ENCODE measurements around the gene LDHAL6A.
"Not testable (repeated sequence)": the region's sequence is repeated elsewhere in the genome, so short reads cannot be mapped to it uniquely, and the experiment has no call there.

The LDHAL6A gene

GRCh38 chr11:18455686-18456372, at the start of gene LDHAL6A:
Gene LDHAL6A (plus strand): TSS chr11:18455856. CDS start chr11:18456681, 825 bp downstream.
- DNase-seq = no peak

DNA sequence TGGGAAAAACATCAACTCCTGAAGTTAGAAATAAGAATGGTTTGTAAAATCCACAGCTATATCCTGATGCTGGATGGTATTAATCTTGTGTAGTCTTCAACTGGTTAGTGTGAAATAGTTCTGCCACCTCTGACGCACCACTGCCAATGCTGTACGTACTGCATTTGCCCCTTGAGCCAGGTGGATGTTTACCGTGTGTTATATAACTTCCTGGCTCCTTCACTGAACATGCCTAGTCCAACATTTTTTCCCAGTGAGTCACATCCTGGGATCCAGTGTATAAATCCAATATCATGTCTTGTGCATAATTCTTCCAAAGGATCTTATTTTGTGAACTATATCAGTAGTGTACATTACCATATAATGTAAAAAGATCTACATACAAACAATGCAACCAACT, 48.3 kb upstream of the LDHAL6A start:
- DNase-seq = not testable (repeated sequence)

GRCh38 chr11:18408558-18409291, 46.9 kb upstream of the LDHAL6A start:
- DNase-seq = no peak

DNA sequence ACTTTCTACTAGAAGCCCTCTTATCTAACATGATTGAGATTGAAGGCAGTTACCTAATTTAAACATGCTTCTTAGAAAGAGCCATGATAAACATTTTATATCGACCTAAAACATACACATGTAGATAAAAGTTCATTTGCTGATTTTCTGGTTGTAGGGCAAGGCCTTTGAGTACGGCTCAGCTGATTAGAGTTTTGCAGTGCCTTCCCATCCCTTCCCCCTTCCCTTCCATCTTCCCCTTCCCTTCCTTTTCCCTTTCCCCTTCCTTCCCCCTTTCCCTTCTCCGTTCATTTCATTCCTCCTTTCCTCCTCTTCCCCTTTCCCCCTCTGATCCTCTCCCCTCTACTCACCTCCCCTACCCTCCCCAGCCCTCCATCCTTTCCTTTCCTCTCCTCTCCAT, 39.2 kb upstream of the LDHAL6A start:
- DNase-seq = no peak

GRCh38 chr11:18419040-18419439, 36.6 kb upstream of the LDHAL6A start:
- no peak for DNase-seq

GRCh38 chr11:18420067-18420466, 35.6 kb upstream of the LDHAL6A start:
- DNase-seq = no peak

- DNase-seq = no peak
Measured at GRCh38 chr11:18427240-18427639, 28.4 kb upstream of the LDHAL6A start.

GRCh38 chr11:18429332-18429731, 26.3 kb upstream of the LDHAL6A start:
- DNase-seq = no peak

DNA sequence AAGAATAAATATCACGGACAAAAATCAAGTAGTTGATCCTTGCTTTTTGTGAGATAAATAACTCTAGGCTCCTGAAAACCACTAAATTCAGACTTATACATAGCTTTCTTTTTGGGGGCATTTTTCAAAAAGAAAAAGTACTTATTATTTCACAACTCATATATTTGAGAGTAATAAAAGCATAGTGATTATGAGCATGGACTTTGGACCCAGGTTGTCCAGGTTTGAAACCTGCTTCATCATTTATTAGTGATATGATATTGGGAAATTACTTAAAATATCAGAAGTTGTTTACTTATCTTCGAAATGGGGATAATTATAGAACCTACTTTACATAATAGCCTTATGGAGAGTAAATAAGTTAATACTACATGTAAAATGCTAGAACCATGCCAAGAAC, 17.0 kb upstream of the LDHAL6A start:
- no peak for DNase-seq

DNA sequence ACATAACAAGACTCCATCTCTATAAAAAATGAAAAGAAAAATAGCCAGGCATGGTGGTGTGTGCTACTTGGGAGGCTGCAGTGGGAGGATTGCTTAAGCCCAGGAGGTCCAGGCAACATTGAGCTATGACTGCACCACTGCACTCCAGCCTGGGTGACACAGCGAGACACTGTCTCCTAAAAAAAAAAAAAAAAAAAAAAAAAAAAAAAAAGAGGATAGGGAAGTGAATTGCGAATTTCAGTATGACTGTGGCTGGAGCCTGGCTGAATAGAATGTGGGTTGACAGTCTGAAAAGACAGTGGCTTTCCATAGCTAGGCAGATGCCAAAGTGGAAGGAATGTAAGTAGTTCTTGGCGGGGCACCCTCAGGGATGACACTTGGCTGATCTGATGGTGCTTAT, 6.4 kb upstream of the LDHAL6A start:
- peak; percentile 78 for DNase-seq

GRCh38 chr11:18452927-18453326, 2.7 kb upstream of the LDHAL6A start:
- DNase-seq = no peak

- DNase-seq = no peak
Measured at GRCh38 chr11:18457450-18457849, 1.8 kb downstream of the LDHAL6A start.

DNA sequence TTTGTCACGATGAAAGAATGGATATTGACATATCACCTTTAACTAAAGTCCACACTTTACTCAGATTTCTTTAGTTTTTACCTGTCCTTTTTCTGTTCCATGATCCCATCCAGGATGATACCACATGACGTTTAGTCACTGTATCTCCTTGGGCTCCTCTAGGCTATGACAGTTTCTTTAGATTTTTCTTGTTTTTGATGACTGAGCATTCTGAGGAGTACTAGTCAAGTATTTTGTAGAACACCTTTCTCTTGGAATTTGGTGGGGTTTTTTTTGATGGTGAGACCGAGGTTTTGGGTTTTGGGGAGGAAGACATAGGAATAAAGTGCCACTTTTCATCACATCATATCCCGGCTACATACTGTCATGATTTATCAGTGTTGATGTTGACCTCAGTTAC, 4.0 kb downstream of the LDHAL6A start:
- no peak for DNase-seq

DNA sequence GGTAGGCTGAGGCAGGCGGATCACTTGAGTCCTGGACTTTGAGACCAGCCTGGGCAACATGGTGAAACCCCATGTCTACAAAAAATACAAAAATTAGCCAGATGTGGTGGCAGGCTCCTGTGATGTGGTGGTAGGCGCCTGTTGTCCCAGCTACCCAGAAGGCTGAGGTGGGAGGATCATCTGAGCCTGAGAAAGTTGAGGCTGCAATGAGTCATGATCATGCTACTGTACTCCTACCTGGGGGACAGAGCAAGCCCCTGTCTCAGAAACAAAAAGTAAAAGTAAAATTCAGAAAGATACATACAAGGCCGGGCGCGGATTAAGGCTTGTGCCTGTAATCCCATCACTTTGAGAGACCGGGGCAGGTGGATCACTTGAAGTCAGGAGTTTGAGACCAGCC, 6.3 kb downstream of the LDHAL6A start:
- no peak for DNase-seq

DNA sequence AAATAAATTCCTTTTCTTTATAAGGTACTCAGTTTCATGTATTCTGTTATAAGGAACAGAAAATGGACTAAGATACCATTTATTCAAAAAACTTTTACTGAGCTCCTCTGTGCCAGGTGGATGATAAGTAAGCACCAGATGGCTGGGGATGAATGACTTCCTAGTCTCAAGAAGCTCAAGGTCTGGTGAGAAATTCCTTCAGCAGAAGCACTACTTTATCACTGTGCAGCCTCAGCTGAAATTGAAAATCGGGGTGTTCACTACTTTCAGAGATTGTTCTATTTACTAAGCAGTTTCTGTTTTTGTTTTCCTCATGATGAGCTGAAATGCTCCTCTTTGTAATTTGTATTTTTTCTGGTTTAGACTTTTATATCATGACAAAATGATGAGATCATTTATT, 7.8 kb downstream of the LDHAL6A start:
- no peak for DNase-seq

DNA sequence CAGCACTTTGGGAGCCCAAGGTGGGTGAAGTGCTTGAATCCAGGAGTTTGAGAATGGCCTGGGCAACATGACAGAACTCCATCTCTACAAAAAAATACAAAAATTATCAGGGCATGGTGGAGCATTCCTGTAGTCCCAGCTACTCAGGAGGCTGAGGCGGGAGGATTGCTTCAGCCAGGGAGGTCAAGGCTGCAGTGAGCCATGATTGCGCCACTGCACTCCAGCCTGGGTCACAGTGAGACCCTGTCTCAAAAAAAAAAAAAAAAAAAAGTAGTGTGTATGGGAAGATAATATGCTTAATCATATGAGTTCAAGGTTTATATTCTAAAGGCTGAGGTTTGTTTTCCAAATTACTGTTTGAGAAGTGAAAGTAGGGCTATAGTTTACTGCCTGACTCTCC, 10.7 kb downstream of the LDHAL6A start:
- DNase-seq = no peak

DNA sequence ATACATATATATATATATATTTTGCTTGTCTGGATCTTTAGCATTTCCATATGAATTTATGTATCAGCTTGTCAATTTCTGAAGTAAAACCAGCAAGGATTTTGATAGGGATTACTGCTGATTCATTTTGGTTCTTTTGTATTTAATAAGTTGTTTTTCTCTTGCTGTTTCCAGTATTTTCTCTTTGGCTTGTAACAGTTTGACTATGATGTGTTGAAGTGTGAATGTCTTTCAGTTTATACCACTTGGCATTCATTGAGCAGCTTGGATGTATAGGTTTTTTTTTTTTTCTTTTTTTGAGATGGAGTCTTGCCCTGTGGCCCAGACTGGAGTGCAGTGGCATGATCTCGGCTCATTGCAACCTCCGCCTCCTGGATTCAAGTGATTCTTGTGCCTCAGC, 12.4 kb downstream of the LDHAL6A start:
- no peak for DNase-seq

DNA sequence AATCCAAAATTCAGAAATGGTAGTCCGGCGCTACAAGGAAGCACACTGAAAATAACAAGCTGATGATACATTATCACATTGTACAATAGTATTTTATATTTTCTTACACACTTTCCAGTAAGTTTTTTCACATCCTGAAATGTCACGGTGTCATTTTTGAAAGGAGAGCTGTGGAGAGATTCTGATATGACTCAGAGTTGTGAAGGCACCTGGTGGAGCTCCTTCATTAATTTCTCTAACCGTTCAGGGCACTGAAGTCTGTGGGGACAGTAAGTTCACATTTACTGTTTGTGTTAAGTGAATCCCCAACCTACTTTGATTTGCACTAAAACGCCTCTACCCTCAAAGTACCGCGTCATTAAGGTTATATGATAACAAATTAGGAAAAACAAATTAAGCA, 13.3 kb downstream of the LDHAL6A start:
- no peak for DNase-seq

- DNase-seq = no peak
Measured at GRCh38 chr11:18471995-18472394, 16.3 kb downstream of the LDHAL6A start.

GRCh38 chr11:18472587-18472986, 16.9 kb downstream of the LDHAL6A start:
- no peak for DNase-seq

GRCh38 chr11:18479063-18479462, 23.4 kb downstream of the LDHAL6A start:
- no peak for DNase-seq

DNA sequence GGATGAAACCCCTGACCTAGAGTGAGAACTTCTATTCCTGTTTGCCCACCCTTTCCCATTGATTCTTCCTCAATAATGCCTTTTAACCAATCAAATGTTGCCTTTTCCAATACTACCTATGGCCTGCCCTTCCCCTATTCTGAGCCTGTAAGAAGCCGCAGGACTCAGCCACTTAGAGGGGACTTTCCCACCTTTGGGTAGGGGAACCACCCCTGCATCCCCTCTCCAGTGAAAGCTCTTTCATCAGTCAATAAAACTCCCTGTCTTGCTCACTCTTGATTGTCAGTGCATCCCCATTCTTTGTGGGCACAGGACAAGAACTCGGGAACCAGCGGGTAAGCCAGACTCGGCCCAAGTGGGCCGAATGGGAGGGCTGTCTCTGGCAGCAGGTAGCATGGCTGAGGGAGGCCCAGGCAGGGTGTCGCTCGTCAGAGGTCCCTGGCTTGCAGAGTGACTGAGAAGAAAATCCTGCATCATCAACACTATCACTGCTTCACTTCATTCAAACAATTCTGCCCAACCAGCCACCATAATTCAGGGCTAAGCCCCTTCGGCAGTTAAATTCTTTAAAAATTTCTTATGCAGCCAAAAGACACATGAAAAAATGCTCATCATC, 30.4 kb downstream of the LDHAL6A start:
- DNase-seq = no peak

DNA sequence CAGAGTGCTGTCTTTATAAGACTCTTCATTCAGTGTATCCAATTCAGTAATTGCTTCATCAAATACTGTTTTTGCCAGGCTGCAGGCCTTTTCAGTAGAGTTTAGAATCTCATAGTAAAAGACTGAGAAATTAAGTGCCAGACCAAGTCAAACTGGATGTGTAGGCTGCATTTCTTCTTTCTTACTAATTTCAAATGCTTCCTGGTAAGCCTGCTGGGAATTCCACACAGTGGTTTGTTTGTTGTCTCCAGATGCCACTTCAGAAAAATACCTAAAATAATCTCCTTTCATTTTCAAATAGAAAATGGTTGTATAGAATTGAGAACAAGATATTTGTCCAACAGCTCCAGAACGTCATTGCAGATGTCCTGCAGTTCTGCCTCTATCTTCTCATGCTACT, 34.7 kb downstream of the LDHAL6A start:
- no peak for DNase-seq

All from inflammatory macrophage treated with lipopolysaccharide for 4 hours (primary cell).